GM18508 (cell line): Measurements from ENCODE around the gene QPRT.
"Not testable (repeated sequence)": the region's sequence is repeated elsewhere in the genome, so short reads cannot be mapped to it uniquely, and the experiment has no call there.

Source experiments
- ATAC-seq: cut with Tn5 transposase; IDR thresholded peaks from one replicate; pipeline ENCODE4 v1.9.1; 2021; ENCODE audit warnings: moderate number of reproducible peaks; ENCODE audit not compliant: insufficient read depth, unreplicated experiment

The QPRT gene

GRCh38 chr16:29662000-29662728 lies 16.8 kb upstream of the QPRT start:
- no peak for ATAC-seq

- no peak for ATAC-seq
Measured at GRCh38 chr16:29662729-29663015, 16.3 kb upstream of the QPRT start.

GRCh38 chr16:29663016-29663806 lies 15.8 kb upstream of the QPRT start, which contains the start of gene SPN:
TSS of gene SPN (plus strand) at chr16:29663247. CDS start at chr16:29663729, 482 bp downstream.
- no peak for ATAC-seq

- no peak for ATAC-seq
Measured at GRCh38 chr16:29663807-29664090, 15.2 kb upstream of the QPRT start.

GRCh38 chr16:29664091-29664921 lies 14.7 kb upstream of the QPRT start:
- no peak for ATAC-seq

GRCh38 chr16:29665294-29666077 lies 13.5 kb upstream of the QPRT start:
- no peak for ATAC-seq

- not testable (repeated sequence) for ATAC-seq
Measured at GRCh38 chr16:29667322-29667610, 11.7 kb upstream of the QPRT start.

- ATAC-seq, result no peak
Measured at GRCh38 chr16:29667755-29668154, 11.2 kb upstream of the QPRT start.

- ATAC-seq, result no peak
Measured at GRCh38 chr16:29668267-29668666, 10.7 kb upstream of the QPRT start.

GRCh38 chr16:29673501-29673900 lies 5.5 kb upstream of the QPRT start:
- no peak for ATAC-seq

- ATAC-seq, result no peak
Measured at GRCh38 chr16:29674188-29674587, 4.8 kb upstream of the QPRT start.

- no peak for ATAC-seq
Measured at GRCh38 chr16:29675811-29676643, 3.0 kb upstream of the QPRT start.

- no peak for ATAC-seq
Measured at GRCh38 chr16:29676989-29677785, 1.8 kb upstream of the QPRT start.

- no peak for ATAC-seq
Measured at GRCh38 chr16:29680180-29680598, 1.2 kb downstream of the QPRT start.

- no peak for ATAC-seq
Measured at GRCh38 chr16:29683543-29684090, 4.6 kb downstream of the QPRT start.

- no peak for ATAC-seq
Measured at GRCh38 chr16:29684679-29685078, 5.7 kb downstream of the QPRT start.

- ATAC-seq, result no peak
Measured at GRCh38 chr16:29686740-29687332, 7.9 kb downstream of the QPRT start.

GRCh38 chr16:29687755-29688154 lies 8.8 kb downstream of the QPRT start:
- ATAC-seq, result no peak
